Uterus (tissue), 4 donors: Measurements from ENCODE around the gene TCN2. TPM values are rescaled to one million over a fixed set of nuclear protein-coding genes. Genes with fewer than 3 reads are reported as not detected.

Experiments
- DNase-seq, 2 donors: peaks; one replicate each; pipeline ENCODE4 v3.0.0-alpha.2; 2019 to 2020
- H3K27ac ChIP-seq, 2 donors: fragments of 200-600 bp; sonication (generic); 1 replicate in 1 of 2; 2 replicates in 1 of 2; pipeline ENCODE4 v1.5.1; 2016 to 2018
- H3K27me3 ChIP-seq, 2 donors: fragments of 200-600 bp; sonication (generic); one replicate each; pipeline ENCODE4 v1.5.1; 2018 to 2019; ENCODE audit warnings: control low read depth in 1 of 2
- H3K36me3 ChIP-seq, 2 donors: fragments of 200-600 bp; sonication (generic); one replicate each; pipeline ENCODE4 v1.5.1; 2019; ENCODE audit warnings: control low read depth in 1 of 2
- H3K4me1 ChIP-seq, 2 donors: fragments of 200-600 bp; sonication (generic); one replicate each; pipeline ENCODE4 v1.5.1; 2018 to 2019; ENCODE audit warnings: control low read depth in 1 of 2
- H3K4me3 ChIP-seq, 2 donors: fragments of 200-600 bp; sonication (generic); 1 replicate in 1 of 2; 2 replicates in 1 of 2; pipeline ENCODE4 v1.5.1; 2018 to 2019; ENCODE audit warnings: mild to moderate bottlenecking in 1 of 2
- H3K9me3 ChIP-seq, 2 donors: fragments of 200-600 bp; sonication (generic); one replicate each; pipeline ENCODE4 v1.5.1; 2019; ENCODE audit warnings: control low read depth in 1 of 2
- CTCF ChIP-seq, 4 experiments: fragments of 200-600 bp in 2 of 4; fragments of 450-650 bp in 2 of 4; sonication (generic) in 2 of 4; IDR thresholded peaks; one replicate each; pipeline ENCODE4 v1.5.1; 2016 to 2019; ENCODE audit warnings: antibody characterized with exemption in 4 of 4, mild to moderate bottlenecking in 2 of 4, moderate library complexity in 1 of 4
- POLR2A ChIP-seq, 2 donors: fragments of 450-650 bp; IDR thresholded peaks; one replicate each; pipeline ENCODE4 v1.6.1; 2016; ENCODE audit warnings: antibody characterized with exemption in 2 of 2, mild to moderate bottlenecking in 1 of 2, moderate library complexity in 1 of 2
- intact Hi-C: fragments of 100-400 bp; cut with DNase I; formaldehyde crosslinking; loops from one replicate; pipeline ENCODE4 v1.15.1; 2023; ENCODE audit warnings: low total_unique reads
- total RNA-seq, 4 donors: library from RNA; depleted of rRNA in 3 of 4; stranded (reverse); fragments of >200 nt in 3 of 4; gene quantifications; one replicate each; pipeline versions ENCODE4 v1.1.0 to v1.2.4, GENCODE V29; 2014 to 2023
- donor health status: DM: yes; HTN: yes; CAD: no.

TCN2 gene
- total RNA-seq, 4 donors from 2014 or later = 21.8 to 44.5 (median 30.3) TPM

GRCh38 chr22:30655532-30655931 is 48.6 kb downstream of the TCN2 start:
- Histone ChIP-seq H3K36me3 (no peaks in the 10 kb centered on the region), H3K4me1 (no peaks in the 10 kb centered on the region), H3K27me3 (no peaks in the 10 kb centered on the region), H3K4me3 (no peak overlapping the region), H3K27ac (no peak overlapping the region), H3K9me3 (no peaks in the 10 kb centered on the region)
- intact Hi-C loops = no loop called here
- no peak for DNase-seq
- TF ChIP-seq POLR2A (IDR thresholded peaks at IDR 0.05) (no peak), CTCF (IDR thresholded peaks at IDR 0.05) (no peak)

GRCh38 chr22:30662040-30662439 is 55.1 kb downstream of the TCN2 start:
- Histone ChIP-seq H3K36me3 (no peaks in the 10 kb centered on the region), H3K27ac (no peak overlapping the region), H3K4me3 (no peak overlapping the region), H3K9me3 (no peaks in the 10 kb centered on the region), H3K27me3 (no peaks in the 10 kb centered on the region), H3K4me1 (no peaks in the 10 kb centered on the region)
- intact Hi-C loops = no loop called here
- no peak for TF ChIP-seq POLR2A (IDR thresholded peaks at IDR 0.05)
- TF ChIP-seq CTCF (IDR thresholded peaks at IDR 0.05) = no peak
- no peak for DNase-seq

- peaks cover 0 to 5% of the 10 kb centered on the region in 2 donors for H3K4me1 ChIP-seq
- no peak for TF ChIP-seq CTCF (IDR thresholded peaks at IDR 0.05)
- TF ChIP-seq POLR2A (IDR thresholded peaks at IDR 0.05) = no peak
- no peaks in the 10 kb centered on the region for H3K36me3 ChIP-seq
- no peak for DNase-seq
- no peak overlapping the region for H3K4me3 ChIP-seq
- no peak overlapping the region for H3K27ac ChIP-seq
- intact Hi-C loops = no loop called here
- H3K9me3 ChIP-seq = no peaks in the 10 kb centered on the region
- no peaks in the 10 kb centered on the region for H3K27me3 ChIP-seq
Measured at GRCh38 chr22:30664798-30665197, 57.8 kb downstream of the TCN2 start.

GRCh38 chr22:30665266-30665665 is 58.3 kb downstream of the TCN2 start:
- Histone ChIP-seq H3K36me3 (no peaks in the 10 kb centered on the region), H3K27me3 (no peaks in the 10 kb centered on the region), H3K27ac (no peak overlapping the region), H3K4me3 (no peak overlapping the region), H3K9me3 (no peaks in the 10 kb centered on the region), H3K4me1 (peaks cover 0 to 5% of the 10 kb centered on the region in 2 donors)
- intact Hi-C loops = no loop called here
- no peak for DNase-seq
- TF ChIP-seq CTCF (IDR thresholded peaks at IDR 0.05) (no peak), POLR2A (IDR thresholded peaks at IDR 0.05) (no peak)

GRCh38 chr22:30665786-30666185 is 58.8 kb downstream of the TCN2 start:
- H3K9me3 ChIP-seq = no peaks in the 10 kb centered on the region
- TF ChIP-seq POLR2A (IDR thresholded peaks at IDR 0.05) (no peak), CTCF (IDR thresholded peaks at IDR 0.05) (no peak)
- H3K36me3 ChIP-seq = no peaks in the 10 kb centered on the region
- intact Hi-C loops = no loop called here
- H3K4me3 ChIP-seq = no peak overlapping the region
- DNase-seq = no peak
- H3K4me1 ChIP-seq = peaks cover 0 to 5% of the 10 kb centered on the region in 2 donors
- H3K27ac ChIP-seq = no peak overlapping the region
- H3K27me3 ChIP-seq = no peaks in the 10 kb centered on the region
